GM18868 (cell line): ENCODE results near the gene GATC.

Experiments used
- ATAC-seq: cut with Tn5 transposase; IDR thresholded peaks from one replicate; pipeline ENCODE4 v1.9.1; 2021; ENCODE audit warnings: mild to moderate bottlenecking, moderate library complexity; ENCODE audit not compliant: unreplicated experiment

GATC gene, protein sequence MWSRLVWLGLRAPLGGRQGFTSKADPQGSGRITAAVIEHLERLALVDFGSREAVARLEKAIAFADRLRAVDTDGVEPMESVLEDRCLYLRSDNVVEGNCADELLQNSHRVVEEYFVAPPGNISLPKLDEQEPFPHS

DNA sequence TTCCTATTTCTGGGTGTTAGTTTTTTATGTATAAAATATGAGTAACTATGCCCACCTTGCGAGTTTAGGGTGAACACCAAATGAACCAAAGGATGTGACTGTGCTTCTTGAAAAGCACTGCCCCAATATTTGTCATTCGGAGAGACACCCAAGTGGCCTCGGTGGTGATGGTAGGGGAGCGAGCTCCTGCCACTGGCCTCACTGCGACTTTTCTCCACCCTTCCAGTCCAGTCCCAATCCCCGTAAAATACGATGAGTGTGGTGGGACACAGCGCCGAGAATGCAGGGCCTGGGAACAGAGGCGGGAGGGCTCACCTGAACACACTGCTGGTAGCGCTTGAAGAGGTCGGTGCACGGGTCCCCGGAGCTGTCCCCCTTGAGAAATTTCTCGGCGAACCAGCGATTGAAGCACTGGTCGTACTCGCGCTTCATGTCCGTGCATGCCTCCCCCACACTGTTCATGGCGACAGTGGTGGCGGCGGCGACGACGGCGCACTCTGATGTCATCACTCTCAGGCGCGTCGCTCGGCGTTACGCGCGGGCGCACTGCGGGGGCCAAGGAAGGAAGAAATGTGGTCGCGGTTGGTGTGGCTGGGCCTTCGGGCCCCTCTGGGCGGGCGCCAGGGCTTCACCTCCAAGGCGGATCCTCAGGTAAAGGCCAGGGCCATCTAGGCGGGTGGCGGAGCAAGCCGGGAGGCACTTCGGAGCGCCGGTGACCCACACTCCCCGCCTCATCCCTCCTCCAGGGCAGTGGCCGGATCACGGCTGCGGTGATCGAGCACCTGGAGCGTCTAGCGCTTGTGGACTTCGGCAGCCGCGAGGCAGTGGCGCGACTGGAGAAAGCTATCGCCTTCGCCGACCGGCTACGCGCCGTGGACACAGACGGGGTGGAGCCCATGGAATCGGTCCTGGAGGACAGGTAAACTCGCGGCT lies at the start of gene GATC, which contains the start of gene TRIAP1:
TSS of gene GATC (plus strand) at position 534 of the 933 bp plus-strand sequence. CDS start at position 571, 37 bp downstream.
TSS of gene TRIAP1 (minus strand) at position 474 of the 933 bp plus-strand sequence. CDS start at position 462, 12 bp downstream.
- ATAC-seq, result peak; percentile 85

DNA sequence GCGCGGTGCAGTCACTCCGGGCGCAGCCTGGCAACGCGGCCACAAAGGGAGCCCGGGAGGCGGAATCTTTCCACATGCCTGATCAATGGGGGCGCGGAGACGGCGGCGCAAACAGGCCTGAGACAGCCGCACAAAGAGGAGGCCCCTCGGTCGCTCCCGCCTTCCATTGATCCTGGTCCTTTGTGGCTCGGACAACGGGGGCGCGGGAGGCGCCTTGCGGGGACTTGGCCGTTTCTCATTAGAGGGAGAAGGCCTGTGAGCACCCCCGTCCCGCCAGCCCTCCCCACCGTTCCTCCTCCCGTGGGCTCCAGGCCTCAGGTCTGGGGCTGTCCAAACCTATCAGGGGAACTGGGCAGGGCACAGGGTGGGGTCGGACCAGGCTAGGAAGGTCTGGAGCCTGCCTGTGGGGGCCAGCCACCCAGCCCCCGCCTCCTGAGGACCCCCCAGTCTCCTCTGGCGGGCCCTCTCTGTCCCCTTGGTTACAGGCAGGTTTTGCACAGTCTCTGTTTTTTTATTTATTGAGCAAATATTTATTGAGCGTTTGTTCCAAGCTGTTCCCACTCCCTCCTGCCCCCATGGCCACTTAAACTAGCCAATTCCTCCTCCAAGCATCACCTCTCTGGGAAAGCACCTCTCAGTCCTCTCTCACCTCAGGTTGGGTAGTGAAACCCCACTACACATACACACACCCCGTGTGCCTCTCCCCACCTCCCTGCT lies 48.3 kb upstream of the GATC start:
- no peak for ATAC-seq

DNA sequence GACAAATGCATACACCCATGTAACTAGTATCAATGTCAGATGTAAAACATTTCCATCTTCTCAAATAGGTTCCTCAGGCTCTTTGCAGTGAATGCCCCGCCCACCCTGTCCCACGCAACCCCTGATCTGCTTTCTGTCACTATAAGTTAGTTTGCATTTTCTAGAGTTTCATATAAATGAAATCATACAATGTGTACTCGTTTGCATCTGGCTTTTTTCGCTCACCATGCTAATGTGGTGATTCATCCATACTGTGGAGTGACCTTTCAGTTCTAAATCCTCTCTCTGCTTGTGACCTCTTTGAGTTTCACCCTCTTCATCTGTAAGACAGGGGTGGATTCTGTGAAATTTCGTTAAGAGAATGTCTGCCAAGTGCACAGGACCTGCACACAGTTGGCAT lies 46.7 kb upstream of the GATC start:
- ATAC-seq, result no peak

DNA sequence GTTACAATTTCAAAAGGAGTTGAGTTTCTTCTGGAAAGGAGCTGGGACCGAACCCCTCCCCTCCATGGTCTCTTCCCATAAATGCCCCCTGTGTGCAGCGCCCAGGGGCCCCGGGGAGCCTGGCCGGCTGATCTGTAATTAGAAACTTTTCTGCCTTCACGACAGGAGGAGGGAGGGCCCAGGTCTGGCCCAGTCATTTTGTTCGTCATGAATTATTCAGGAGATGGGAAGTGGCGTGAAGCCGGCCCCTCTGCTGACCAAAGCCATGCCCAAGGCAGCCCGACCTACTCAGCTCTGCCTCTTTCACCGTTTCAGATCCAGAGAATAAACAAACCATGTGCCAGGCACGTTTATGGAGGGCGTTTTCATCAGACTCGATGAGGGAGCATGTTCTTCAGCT lies 44.0 kb upstream of the GATC start:
- ATAC-seq, result no peak

DNA sequence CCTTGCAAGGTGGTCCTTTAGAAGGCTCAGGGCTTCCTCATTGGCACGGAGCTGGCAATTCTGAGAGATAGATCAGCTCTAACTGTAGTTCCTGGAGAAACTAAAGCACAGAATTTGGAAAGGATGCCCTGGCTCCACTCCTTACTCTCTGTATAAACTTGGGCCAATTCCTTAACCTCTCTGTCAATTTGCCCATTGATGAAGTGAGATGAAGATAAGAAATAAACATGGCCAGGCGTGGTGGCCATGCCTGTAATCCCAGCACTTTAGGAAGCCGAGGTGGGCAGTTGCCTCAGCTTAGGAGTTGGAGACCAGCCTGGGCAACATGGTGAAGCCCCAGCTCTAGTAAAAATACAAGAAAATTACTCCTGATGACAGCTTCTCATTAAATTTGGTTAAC lies 42.4 kb upstream of the GATC start:
- no peak for ATAC-seq

DNA sequence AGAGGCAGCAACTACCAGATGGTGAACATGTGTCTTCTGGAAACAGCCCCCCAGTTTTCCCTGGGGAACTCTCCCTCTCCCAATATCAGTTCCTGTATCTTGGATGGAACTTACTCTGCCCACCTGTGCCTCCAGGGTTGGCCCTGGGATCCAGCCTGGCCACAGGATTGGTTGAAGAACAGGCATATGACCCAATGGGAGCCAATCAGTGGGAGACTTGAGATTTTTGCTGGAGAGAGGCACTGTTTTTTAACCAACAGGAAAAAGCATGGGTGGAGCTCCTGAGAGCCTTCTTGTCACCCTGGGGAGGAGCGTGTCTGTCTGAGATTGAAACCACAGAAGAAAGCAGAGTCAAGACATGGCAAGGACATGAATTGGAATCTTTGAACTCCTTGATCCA lies 42.0 kb upstream of the GATC start:
- no peak for ATAC-seq

DNA sequence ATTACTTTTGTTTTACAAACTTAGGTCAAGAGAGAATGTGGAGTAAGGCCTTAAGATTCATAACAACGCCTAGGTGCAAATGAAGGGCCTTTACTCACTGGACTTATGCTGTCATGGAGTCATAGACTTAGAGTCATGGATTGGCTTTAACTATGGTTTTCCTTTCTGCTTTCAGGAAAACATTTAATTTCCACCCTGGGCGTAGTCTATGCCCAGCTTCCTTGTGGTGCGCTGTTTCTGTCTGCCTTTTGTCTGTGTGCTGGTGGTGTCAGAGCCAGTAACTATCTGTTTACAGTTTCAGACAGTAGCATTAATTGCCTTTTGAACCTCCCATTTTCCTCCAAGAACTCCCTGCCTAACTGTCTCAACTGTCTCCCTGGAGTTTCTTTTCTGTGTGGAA lies 40.2 kb upstream of the GATC start:
- ATAC-seq, result no peak

DNA sequence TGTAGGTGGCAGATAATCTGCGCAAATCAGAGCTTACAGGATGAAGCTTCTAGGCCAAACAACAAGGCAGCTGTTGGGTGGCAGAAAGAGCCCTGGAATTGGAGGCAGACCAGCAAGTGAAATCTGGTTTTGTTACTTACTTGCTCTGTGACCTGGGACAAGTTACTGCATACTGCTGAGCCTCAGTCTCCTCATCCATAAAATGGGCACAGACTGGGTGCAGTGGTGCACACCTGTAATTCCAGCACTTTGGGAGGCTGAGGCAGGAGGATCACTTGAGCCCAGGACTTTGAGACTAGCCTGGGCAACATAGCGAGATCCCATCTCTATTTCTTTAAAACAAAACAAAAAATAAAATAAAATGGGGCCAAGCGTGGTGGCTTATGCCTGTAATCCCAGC lies 39.7 kb upstream of the GATC start:
- ATAC-seq, result no peak

DNA sequence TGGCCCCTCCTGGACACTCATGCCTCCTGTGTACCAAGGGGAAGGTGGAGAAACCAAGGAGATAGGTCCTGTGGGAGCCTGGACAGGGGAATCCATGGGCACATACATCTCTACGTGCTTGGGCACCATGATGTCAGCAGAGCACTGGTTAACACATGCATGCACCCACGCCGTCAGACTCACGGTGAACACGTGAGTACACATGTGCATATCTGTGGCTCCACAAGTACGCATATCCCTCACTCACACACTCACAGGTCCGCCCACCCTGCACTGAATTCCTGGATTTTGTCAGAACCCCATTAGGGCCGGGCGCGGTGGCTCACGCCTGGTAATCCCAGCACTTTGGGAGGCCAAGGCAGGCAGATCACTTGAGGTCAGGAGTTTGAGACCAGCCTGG lies 37.5 kb upstream of the GATC start:
- ATAC-seq, result no peak

DNA sequence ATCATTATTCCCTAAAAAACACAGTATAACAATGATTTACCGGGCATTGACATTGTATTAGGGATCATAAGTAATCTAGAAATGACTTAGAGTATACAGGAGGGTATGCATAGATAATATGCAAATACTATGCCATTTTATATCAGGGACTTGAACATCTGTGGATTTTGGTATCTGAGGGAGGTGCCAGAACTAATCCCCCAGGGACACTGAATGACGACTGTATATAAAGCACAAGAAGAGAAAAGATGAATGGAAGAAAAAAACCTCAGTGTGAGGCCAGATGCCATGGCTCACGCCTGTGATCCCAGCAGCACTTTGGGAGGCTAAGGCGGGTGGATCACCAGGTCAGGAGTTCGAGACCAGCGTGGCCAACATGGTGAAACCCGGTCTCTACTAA lies 33.8 kb upstream of the GATC start:
- no peak for ATAC-seq

DNA sequence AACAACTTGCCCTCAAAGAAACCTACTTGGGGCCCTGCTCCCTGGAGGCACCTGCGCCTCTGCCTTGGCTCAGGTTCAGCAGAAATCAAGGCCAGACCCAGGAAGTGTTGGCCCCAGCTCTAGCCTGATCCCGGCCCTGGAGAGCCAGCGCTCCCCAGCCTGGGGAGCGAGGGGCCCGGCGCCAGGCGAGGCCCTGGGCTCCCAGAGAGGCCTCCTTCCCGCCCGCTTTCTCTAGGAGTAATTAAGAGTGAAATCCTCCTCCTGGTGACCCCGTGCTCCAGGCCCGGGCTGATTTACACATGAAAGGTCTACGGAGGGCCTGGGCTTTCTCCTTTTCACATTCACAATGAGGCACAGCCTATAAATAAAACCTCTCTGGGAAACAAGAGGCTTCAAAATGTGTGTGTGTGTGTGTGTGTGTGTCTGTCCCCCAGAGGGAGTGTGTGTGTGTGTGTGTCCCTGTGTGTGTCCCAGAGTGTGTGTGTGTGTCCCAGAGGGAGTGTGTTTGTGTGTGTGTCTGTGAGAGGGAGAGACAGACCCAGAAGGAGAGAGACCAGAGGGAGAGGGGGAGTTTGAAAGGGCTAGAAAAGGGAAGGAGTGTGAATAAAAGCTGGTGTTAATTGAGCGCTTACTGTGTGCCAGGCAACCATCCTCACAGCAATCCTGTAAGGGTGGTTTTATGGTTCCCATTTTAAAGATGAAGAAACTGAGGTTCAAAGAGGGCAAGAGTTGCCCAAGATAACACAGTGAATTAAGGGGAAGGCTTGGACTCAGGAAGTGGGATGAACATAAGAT lies 32.1 kb upstream of the GATC start:
- no peak for ATAC-seq

DNA sequence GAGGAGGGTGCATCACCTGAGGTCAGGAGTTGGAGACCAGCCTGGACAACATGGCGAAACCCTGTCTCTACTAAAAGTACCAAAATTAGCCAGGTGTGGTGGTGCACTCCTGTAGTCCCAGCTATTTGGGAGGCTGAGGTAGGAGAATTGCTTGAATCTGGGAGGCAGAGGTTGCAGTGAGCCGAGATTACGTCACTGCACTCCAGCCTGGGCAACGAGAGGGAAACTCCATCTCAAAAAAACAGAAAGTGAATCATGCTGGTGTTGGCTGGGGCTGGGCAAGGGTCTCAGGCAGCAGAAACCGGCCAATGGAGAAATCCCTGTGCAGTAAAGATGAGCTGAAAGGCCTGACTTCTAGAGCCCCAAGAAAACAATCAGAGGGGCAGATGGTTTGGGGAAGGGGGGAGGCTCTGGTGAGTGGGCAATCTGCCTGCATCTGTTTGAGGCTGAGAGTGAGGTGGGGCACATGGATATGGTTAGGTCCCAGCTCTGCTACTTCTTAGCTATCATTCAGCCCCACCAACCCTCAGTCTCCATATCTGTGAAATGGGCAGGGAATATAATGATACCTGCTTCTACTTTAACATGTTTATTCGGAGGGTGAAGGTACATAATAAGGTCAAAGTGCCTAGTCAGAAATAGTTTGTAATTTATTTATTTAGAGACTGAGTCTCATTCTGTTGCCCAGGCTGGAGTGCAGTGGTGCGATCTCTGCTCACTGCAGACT lies 29.6 kb upstream of the GATC start:
- ATAC-seq, result no peak

DNA sequence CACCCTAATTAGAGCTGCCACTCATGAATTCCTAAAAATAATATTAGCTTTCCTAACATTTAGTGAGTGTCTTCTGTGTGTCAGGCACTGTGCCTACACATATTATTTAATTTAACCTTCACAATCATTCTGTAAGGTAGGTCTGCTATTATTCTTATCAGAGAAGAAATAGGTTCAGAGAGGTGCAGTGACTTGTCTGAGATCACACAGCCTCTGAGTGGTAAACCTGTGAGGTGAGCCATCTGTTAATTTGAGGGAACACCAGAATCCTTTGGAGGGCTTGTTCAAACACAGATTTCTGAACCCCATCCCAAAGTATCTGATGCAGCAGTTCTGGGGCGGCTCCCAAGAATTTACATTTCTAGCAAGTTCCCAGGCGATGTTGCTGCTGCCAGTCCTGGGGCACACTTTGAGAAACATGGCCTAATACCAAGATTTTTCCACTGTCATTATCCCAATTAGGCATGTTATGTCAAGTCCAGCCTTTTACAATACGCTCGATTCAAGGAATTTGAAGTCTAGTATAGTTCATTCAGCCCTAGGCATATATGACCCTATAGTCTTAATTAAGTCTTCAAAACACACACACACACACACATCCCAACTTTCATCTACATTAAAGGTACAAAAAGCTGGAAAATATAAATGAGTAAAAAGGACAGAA lies 28.2 kb upstream of the GATC start:
- ATAC-seq, result no peak

DNA sequence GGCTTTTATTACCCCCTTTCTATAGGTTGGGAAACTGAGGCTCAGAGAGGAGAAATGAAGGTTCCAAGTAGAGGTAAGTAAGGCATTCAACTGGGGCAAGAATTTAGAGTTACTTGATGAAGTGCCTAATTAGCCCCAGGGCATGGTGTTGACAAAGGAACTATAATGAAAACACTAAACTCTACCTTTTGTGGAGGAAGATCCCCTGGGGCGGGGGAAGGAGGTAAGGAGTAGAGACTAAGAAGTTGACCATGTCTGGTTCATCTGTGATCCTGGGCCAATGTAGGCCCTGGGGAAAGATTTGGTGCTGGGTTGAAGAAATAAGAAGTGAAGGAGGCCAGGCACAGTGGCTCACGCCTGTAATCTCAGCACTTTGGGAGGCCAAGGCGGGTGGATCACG lies 24.5 kb upstream of the GATC start:
- ATAC-seq, result no peak

DNA sequence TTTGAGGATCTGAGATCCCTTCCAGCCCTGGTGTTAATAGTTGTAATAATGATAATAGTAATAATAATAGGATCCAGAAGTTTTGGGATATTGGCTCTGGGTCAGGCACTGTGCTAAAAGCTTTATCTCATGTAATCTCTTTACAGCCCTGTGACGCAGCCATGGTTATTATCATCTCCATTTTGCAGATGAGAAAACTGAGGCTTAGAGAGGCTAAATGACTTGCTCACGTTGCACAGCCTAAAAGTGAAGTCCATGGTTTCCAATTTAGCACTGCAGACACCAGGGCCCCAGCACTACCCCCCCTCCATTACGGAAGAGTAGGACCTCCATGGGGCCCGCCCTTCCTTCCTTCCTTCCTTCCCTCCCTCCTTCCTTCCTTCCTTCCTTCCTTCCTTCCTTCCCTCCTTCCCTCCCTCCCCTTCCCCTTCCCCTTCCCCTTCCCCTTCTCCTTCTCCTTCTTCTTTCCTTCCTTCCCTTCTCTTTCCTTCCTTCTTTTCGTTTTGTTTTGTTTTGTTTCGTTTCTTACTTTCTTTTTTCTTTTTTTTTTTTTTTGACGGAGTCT lies 23.3 kb upstream of the GATC start:
- no peak for ATAC-seq

DNA sequence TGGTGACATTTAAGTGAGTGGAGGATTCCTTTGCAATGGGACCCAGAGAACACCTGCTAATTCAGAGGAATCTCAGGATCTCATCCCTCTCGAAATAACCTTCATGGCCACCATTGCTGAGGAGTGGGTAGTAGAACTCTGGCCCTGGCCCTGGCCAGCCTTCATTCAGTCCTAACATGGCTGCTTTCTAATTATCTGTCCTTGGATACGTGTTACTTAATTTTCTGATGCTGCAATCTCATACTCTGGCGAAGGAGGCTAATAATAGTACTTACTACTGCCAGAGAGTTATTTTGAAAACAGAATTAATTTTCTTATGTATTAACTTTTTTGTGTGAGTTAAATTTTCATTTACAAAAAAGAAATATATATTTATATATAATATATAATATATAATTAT lies 20.4 kb upstream of the GATC start:
- no peak for ATAC-seq

DNA sequence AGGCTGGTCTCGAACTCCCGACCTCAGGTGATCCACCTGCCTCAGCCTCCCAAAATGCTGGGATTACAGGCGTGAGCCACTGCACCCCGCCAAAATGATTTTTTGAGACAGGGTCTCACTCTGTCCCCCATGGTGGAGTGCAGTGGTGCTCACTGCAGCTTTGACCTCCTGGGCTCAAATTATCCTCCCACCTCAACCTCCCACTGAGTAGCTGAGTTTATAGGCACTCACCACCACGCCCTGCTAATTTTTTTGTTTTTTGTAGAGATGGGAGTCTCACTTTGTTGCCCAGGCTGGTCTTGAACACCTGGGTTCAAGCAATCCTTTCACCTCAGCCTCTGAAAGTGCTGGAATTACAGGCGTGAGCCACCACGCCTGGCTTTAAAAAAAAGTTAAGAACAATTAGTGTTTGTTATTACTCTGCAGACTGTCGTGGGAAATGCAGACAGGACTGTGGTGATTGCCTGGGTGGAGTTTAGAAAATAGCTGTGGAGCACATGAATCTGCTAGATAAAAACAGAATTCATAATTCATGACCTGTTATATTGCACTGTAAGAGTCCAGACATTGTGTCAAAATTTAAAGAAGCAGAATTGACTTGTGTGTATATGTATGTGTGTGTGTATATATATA lies 17.5 kb upstream of the GATC start:
- ATAC-seq, result no peak

DNA sequence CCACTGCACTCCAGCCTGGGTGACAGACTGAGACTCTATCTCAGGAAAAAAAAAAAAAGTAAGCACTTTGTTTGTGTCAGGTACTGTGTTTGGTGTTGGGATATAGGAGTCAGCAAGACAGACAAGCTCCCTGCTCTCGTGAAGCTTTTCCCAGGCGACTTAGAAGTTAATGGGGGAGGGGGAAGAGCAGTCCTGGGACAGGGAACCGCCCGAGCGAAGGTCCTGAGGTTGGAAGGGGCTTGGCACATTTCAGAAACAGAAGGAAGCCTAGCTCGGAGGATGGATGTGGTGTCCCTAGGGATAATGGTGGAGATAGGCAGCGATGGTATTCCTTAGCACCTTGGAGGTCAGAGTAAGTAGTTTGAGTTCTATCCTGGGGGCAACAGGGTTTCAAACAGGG lies 16.9 kb upstream of the GATC start:
- no peak for ATAC-seq
